ENCODE results near the gene FBXO15.

Gene FBXO15

GRCh38 chr18:74063023-74063422 is 84.6 kb downstream of the FBXO15 start:
- no peak for DNase-seq (ENCODE audit: low read depth)

- no peak for DNase-seq (ENCODE audit: low read depth)
Observed at GRCh38 chr18:74062037-74062436, 85.6 kb downstream of the FBXO15 start.

- no peak for DNase-seq (ENCODE audit: low read depth)
Observed at GRCh38 chr18:74060579-74060978, 87.1 kb downstream of the FBXO15 start.

GRCh38 chr18:74050807-74051206 is 96.8 kb downstream of the FBXO15 start:
- DNase-seq (ENCODE audit: low read depth), result peak; percentile 16

GRCh38 chr18:74040459-74041332 is 106.9 kb downstream of the FBXO15 start:
- DNase-seq (ENCODE audit: low read depth), result no peak

GRCh38 chr18:74040008-74040407 is 107.6 kb downstream of the FBXO15 start:
- DNase-seq (ENCODE audit: low read depth), result no peak

GRCh38 chr18:74029161-74029560 is 118.5 kb downstream of the FBXO15 start:
- DNase-seq (ENCODE audit: low read depth), result no peak
